ENCODE measurements around the gene ABCC5. TPM values are rescaled to one million over a fixed set of nuclear protein-coding genes. Genes with fewer than 3 reads are reported as not detected.

ABCC5 gene
- total RNA-seq, 1 experiment from 2014 or later: 29.1 TPM

DNA sequence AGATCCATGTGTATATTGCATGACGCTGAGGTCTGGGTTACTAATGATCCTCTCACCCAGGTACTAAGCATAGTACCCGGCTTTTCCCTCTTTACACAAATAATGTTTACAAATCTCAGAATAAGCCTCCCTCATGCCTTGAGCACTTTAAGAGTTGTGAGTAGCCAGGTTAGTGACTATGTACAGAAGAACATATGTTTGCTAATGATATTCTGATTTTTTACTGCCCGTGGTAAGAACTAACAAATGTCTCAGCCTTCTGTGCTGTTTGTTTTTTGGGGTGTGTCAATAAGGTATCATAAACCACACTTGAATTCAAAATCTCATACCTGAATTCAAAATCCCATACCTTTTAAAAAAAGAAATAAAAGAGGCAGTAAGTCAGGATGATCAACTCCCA lies 59.5 kb downstream of the ABCC5 start (continued):
- TF ChIP-seq, protein P1, sequence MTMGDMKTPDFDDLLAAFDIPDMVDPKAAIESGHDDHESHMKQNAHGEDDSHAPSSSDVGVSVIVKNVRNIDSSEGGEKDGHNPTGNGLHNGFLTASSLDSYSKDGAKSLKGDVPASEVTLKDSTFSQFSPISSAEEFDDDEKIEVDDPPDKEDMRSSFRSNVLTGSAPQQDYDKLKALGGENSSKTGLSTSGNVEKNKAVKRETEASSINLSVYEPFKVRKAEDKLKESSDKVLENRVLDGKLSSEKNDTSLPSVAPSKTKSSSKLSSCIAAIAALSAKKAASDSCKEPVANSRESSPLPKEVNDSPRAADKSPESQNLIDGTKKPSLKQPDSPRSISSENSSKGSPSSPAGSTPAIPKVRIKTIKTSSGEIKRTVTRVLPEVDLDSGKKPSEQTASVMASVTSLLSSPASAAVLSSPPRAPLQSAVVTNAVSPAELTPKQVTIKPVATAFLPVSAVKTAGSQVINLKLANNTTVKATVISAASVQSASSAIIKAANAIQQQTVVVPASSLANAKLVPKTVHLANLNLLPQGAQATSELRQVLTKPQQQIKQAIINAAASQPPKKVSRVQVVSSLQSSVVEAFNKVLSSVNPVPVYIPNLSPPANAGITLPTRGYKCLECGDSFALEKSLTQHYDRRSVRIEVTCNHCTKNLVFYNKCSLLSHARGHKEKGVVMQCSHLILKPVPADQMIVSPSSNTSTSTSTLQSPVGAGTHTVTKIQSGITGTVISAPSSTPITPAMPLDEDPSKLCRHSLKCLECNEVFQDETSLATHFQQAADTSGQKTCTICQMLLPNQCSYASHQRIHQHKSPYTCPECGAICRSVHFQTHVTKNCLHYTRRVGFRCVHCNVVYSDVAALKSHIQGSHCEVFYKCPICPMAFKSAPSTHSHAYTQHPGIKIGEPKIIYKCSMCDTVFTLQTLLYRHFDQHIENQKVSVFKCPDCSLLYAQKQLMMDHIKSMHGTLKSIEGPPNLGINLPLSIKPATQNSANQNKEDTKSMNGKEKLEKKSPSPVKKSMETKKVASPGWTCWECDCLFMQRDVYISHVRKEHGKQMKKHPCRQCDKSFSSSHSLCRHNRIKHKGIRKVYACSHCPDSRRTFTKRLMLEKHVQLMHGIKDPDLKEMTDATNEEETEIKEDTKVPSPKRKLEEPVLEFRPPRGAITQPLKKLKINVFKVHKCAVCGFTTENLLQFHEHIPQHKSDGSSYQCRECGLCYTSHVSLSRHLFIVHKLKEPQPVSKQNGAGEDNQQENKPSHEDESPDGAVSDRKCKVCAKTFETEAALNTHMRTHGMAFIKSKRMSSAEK (CRISPR knock-in tag; IDR thresholded peaks at IDR 0.05; ENCODE audit: borderline replicate concordance): no peak
- TF ChIP-seq, protein P2, sequence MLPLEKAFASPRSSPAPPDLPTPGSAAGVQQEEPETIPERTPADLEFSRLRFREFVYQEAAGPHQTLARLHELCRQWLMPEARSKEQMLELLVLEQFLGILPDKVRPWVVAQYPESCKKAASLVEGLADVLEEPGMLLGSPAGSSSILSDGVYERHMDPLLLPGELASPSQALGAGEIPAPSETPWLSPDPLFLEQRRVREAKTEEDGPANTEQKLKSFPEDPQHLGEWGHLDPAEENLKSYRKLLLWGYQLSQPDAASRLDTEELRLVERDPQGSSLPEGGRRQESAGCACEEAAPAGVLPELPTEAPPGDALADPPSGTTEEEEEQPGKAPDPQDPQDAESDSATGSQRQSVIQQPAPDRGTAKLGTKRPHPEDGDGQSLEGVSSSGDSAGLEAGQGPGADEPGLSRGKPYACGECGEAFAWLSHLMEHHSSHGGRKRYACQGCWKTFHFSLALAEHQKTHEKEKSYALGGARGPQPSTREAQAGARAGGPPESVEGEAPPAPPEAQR (CRISPR knock-in tag; IDR thresholded peaks at IDR 0.05): no peak
- no peak for TF ChIP-seq ZNF138 (CRISPR knock-in tag; conservative IDR thresholded peaks at IDR 0.05)

DNA sequence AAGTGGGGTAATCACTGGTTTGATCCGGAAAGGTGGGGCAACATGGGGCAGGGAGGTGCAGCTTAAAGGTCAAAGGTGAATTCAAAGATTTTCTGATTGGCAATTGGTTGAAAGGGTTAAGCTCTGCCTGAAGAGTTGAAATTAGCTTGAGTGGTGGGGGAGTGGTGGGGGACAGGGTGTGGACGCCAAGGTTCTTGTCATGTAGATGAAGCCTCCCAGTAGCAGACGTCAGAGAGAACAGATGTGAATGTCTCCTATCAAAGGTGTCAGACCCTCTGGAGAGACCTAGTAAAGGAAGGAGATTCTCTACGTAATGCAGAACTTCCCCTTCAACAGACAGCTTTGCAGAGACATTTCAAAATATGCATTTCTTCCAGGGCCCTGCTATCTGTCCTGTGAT lies 62.8 kb downstream of the ABCC5 start:
- Mint-ChIP-seq H3K27me3 (ENCODE audit: low read depth) (no peaks in the 10 kb centered on the region), H3K4me1 (peaks cover 41% of the 10 kb centered on the region), H3K36me3 (peaks cover 30% of the 10 kb centered on the region), H3K4me3 (no peak overlapping the region), H3K27ac (peak overlapping the region; percentile 96), H3K9me3 (no peaks in the 10 kb centered on the region)
- DNase-seq (ENCODE audit: low spot score) (peak; percentile 29), ATAC-seq (peak; percentile 93)
- ChIA-PET CTCF (interaction anchor here (0.6 to 2.6 kb wide), 4 partner anchors 49 to 139 kb away, joined by 3 to 11 read pairs (median 4); no protein-coding TSS in a partner anchor), POLR2A (interaction anchor here (1.1 kb wide), 1 partner anchor 40 kb away, joined by 3 read pairs; no protein-coding TSS in a partner anchor)
- TF ChIP-seq TEAD4 (CRISPR knock-in tag; IDR thresholded peaks at IDR 0.05) (no peak), NFATC4 (CRISPR knock-in tag; IDR thresholded peaks at IDR 0.05) (no peak), NR2C2 (CRISPR knock-in tag; IDR thresholded peaks at IDR 0.05) (0 out of 2 replicates have a peak, but pooled peaks have one; percentile 29)
- TF ChIP-seq, protein P3, sequence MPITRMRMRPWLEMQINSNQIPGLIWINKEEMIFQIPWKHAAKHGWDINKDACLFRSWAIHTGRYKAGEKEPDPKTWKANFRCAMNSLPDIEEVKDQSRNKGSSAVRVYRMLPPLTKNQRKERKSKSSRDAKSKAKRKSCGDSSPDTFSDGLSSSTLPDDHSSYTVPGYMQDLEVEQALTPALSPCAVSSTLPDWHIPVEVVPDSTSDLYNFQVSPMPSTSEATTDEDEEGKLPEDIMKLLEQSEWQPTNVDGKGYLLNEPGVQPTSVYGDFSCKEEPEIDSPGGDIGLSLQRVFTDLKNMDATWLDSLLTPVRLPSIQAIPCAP (CRISPR knock-in tag; IDR thresholded peaks at IDR 0.05): no peak

DNA sequence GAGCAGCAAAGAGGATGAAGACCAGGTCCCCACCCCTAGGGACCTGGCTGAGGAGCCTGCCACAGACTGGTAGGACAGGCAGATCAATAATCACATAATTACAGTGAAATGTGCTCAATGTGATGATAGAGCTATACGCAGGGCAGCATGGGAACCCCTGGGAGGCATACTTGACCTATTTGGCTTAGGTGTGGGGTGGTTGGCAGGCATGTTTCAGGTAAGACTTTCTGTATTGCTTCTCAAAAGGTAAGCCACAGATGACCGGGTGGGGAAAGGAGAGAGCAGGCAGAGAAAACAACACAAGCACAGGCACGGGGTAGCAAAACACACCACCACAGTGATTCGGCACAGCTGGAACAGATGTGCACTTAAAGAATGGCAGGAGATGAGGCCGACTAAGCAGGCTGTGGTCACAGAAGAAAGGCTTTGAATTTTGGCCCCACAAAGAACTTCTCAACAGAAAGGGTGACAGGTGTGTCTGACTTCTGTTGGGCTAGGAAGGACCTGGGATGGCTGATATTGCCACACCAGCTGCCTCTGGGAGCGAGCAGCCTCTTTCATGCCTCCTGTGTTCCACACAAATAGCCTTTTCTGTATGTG lies 64.1 kb downstream of the ABCC5 start:
- CTCF ChIA-PET: interaction anchor here (2.6 kb wide), 1 partner anchor 57 kb away, joined by 11 read pairs; no protein-coding TSS in a partner anchor
- POLR2A ChIA-PET: no interaction called here
- H3K9me3 Mint-ChIP-seq: no peaks in the 10 kb centered on the region
- peak overlapping the region; percentile 29; the same call in 1 of the 2 replicates for H3K27ac Mint-ChIP-seq
- DNase-seq (ENCODE audit: low spot score) (no peak), ATAC-seq (no peak)
- TF ChIP-seq ZNF121 (CRISPR knock-in tag; IDR thresholded peaks at IDR 0.05): no peak
- TF ChIP-seq ZNF396 (CRISPR knock-in tag; IDR thresholded peaks at IDR 0.05; ENCODE audit: borderline replicate concordance): no peak
- no peak for TF ChIP-seq SP1 (CRISPR knock-in tag; conservative IDR thresholded peaks at IDR 0.05)
- no peak for TF ChIP-seq RELA (CRISPR knock-in tag; IDR thresholded peaks at IDR 0.05; ENCODE audit: borderline replicate concordance)
- TF ChIP-seq ATF1 (CRISPR knock-in tag; IDR thresholded peaks at IDR 0.05): no peak
- TF ChIP-seq ZNF317 (CRISPR knock-in tag; IDR thresholded peaks at IDR 0.05; ENCODE audit: borderline replicate concordance, low read depth): no peak
- H3K4me1 Mint-ChIP-seq: peaks cover 41% of the 10 kb centered on the region
- H3K4me3 Mint-ChIP-seq: no peak overlapping the region
- peaks cover 40% of the 10 kb centered on the region for H3K36me3 Mint-ChIP-seq
- no peaks in the 10 kb centered on the region for H3K27me3 Mint-ChIP-seq (ENCODE audit: low read depth)

DNA sequence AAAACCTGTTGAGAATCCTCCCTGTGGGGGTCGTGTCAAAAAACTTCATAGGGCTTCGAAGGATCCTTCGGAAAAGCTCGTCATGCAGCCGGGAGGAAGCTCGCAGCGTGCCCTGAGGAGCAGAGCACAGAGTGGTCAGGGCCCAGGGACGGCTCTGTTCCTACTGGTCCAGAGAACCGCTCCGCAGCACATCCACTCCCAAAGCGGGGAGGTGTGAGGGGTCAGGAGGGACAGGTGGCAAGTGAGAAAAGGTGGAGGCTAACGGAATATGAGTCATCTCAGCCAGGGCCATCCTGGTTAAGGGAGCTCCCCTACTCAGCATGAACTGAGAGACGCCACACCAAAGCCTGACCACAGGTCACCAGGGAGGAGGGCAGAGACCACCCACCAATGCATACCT lies 66.2 kb downstream of the ABCC5 start:
- H3K4me1 Mint-ChIP-seq: peaks cover 49% of the 10 kb centered on the region
- ChIA-PET POLR2A (interaction anchor here (0.5 kb wide), 1 partner anchor 225 kb away, joined by 3 read pairs; no protein-coding TSS in a partner anchor), CTCF (interaction anchor here (1.3 kb wide), 1 partner anchor 48 kb away, joined by 3 read pairs; no protein-coding TSS in a partner anchor)
- ATAC-seq (no peak), DNase-seq (ENCODE audit: low spot score) (no peak)
- H3K27me3 Mint-ChIP-seq (ENCODE audit: low read depth): no peaks in the 10 kb centered on the region
- no peaks in the 10 kb centered on the region for H3K9me3 Mint-ChIP-seq
- H3K36me3 Mint-ChIP-seq: peaks cover 48% of the 10 kb centered on the region
- no peak overlapping the region for H3K4me3 Mint-ChIP-seq
- peak overlapping the region; percentile 23; the same call in 1 of the 2 replicates for H3K27ac Mint-ChIP-seq
- no peak for TF ChIP-seq ETV6 (CRISPR knock-in tag; IDR thresholded peaks at IDR 0.05)
- TF ChIP-seq SP1 (CRISPR knock-in tag; conservative IDR thresholded peaks at IDR 0.05): no peak
- no peak for TF ChIP-seq PRRX2 (CRISPR knock-in tag; IDR thresholded peaks at IDR 0.05)
- no peak for TF ChIP-seq CBFB (CRISPR knock-in tag; IDR thresholded peaks at IDR 0.05; ENCODE audit: low read depth)
- no peak for TF ChIP-seq ZNF317 (CRISPR knock-in tag; IDR thresholded peaks at IDR 0.05; ENCODE audit: borderline replicate concordance, low read depth)
- no peak for TF ChIP-seq ZNF416 (CRISPR knock-in tag; IDR thresholded peaks at IDR 0.05)
- TF ChIP-seq ZNF263 (CRISPR knock-in tag; IDR thresholded peaks at IDR 0.05; ENCODE audit: low read depth): no peak
- TF ChIP-seq, protein P4, sequence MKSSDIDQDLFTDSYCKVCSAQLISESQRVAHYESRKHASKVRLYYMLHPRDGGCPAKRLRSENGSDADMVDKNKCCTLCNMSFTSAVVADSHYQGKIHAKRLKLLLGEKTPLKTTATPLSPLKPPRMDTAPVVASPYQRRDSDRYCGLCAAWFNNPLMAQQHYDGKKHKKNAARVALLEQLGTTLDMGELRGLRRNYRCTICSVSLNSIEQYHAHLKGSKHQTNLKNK (CRISPR knock-in tag; IDR thresholded peaks at IDR 0.05): no peak
- TF ChIP-seq, protein P5, sequence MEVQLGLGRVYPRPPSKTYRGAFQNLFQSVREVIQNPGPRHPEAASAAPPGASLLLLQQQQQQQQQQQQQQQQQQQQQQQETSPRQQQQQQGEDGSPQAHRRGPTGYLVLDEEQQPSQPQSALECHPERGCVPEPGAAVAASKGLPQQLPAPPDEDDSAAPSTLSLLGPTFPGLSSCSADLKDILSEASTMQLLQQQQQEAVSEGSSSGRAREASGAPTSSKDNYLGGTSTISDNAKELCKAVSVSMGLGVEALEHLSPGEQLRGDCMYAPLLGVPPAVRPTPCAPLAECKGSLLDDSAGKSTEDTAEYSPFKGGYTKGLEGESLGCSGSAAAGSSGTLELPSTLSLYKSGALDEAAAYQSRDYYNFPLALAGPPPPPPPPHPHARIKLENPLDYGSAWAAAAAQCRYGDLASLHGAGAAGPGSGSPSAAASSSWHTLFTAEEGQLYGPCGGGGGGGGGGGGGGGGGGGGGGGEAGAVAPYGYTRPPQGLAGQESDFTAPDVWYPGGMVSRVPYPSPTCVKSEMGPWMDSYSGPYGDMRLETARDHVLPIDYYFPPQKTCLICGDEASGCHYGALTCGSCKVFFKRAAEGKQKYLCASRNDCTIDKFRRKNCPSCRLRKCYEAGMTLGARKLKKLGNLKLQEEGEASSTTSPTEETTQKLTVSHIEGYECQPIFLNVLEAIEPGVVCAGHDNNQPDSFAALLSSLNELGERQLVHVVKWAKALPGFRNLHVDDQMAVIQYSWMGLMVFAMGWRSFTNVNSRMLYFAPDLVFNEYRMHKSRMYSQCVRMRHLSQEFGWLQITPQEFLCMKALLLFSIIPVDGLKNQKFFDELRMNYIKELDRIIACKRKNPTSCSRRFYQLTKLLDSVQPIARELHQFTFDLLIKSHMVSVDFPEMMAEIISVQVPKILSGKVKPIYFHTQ (CRISPR knock-in tag; IDR thresholded peaks at IDR 0.05): no peak

All from WTC11 (cell line).